GM12878 (cell line): ENCODE results near the gene HMGB4. TPM values are rescaled to one million over a fixed set of nuclear protein-coding genes. Genes with fewer than 3 reads are reported as not detected.

Source experiments
- ATAC-seq: fragments of 200-7000 bp; cut with Tn5 transposase; 3 replicates; pipeline ENCODE4 v1.9.1; 2020; ENCODE audit warnings: mild to moderate bottlenecking, moderate library complexity
- BruUV-seq: library from RNA; stranded (reverse); fragments of 400-500 nt; replicated peaks from 2 replicates; lab custom pipeline; 2021; lab: Mats Ljungman, UMichigan
- CTCF ChIA-PET: fragments of 300-600 bp; sonication (Branson Sonifier 250); formaldehyde crosslinking; extraction: SDS; loops from one replicate; lab custom pipeline; 2021; ENCODE audit warnings: inconsistent platforms; lab: Yijun Ruan, JAX
- POLR2A ChIA-PET: fragments of 350-600 bp; formaldehyde crosslinking; extraction: SDS; loops from one replicate; lab custom pipeline; 2021; ENCODE audit warnings: inconsistent platforms; lab: Charles Lee
- RAD21 ChIA-PET: fragments of 300-600 bp; sonication (Branson Sonifier 250); formaldehyde crosslinking; loops from one replicate; lab custom pipeline; 2023; ENCODE audit warnings: antibody characterized with exemption; ENCODE audit not compliant: unreplicated experiment; lab: Charles Lee
- SMC1A ChIA-PET: fragments of 300-600 bp; sonication (Branson Sonifier 250); formaldehyde crosslinking; loops from one replicate; lab custom pipeline; 2023; ENCODE audit not compliant: unreplicated experiment, uncharacterized antibody; lab: Charles Lee
- DNase-seq: peaks from one replicate; pipeline ENCODE4 v3.0.0-alpha.2; 2011; ENCODE audit warnings: low read depth, low spot score
- FAIRE-seq: peaks from 3 replicates; lab custom pipeline; 2011; peaks lifted over from hg19 to GRCh38; lab: Jason Lieb, UNC
- H2AFZ ChIP-seq: 2 replicates; pipeline ENCODE4 v1.6.0; 2011; ENCODE audit warnings: low read depth, low read length, control low read depth; ENCODE audit not compliant: control insufficient read depth
- H3K27ac ChIP-seq: 2 replicates; pipeline ENCODE4 v1.5.1; 2011; ENCODE audit warnings: control low read depth; ENCODE audit not compliant: control insufficient read depth, insufficient read depth
- H3K27me3 ChIP-seq, 2 experiments: replicated peaks in 1 of 2; 2 replicates each; pipeline versions ENCODE4 v1.6.0 to v1.6.1; 2011; ENCODE audit warnings: low read length in 1 of 2; ENCODE audit not compliant: control insufficient read depth in 2 of 2, insufficient read depth in 2 of 2
- H3K36me3 ChIP-seq, 2 experiments: 2 replicates each; pipeline ENCODE4 v1.5.1; 2011; ENCODE audit warnings: low read length in 1 of 2; ENCODE audit not compliant: control insufficient read depth in 2 of 2, insufficient read depth in 2 of 2
- H3K4me1 ChIP-seq: 2 replicates; pipeline ENCODE4 v1.6.1; 2011; ENCODE audit warnings: mild to moderate bottlenecking, low read length, moderate library complexity, mixed read lengths; ENCODE audit not compliant: control insufficient read depth, insufficient read depth
- H3K4me2 ChIP-seq: 2 replicates; pipeline ENCODE4 v1.6.0; 2011; ENCODE audit warnings: control low read depth; ENCODE audit not compliant: control insufficient read depth, insufficient read depth
- H3K4me3 ChIP-seq: fragments of 200-600 bp; sonication (generic); 2 replicates; pipeline ENCODE4 v1.5.1; 2016
- H3K79me2 ChIP-seq: 2 replicates; pipeline ENCODE4 v1.6.0; 2011; ENCODE audit warnings: low read length; ENCODE audit not compliant: control insufficient read depth, insufficient read depth
- H3K9ac ChIP-seq: 2 replicates; pipeline ENCODE4 v1.8.0; 2011; ENCODE audit warnings: low read length, control low read depth, mixed read lengths; ENCODE audit not compliant: control insufficient read depth, insufficient read depth
- H3K9me3 ChIP-seq: replicated peaks from 3 replicates; pipeline ENCODE4 v1.5.1; 2011; ENCODE audit warnings: mild to moderate bottlenecking, low read length; ENCODE audit not compliant: control insufficient read depth, insufficient read depth
- H4K20me1 ChIP-seq: 2 replicates; pipeline ENCODE4 v1.6.0; 2011; ENCODE audit not compliant: control insufficient read depth, insufficient read depth
- NR2C2 ChIP-seq: IDR thresholded peaks from 2 replicates; pipeline ENCODE4 v1.6.1; 2011; ENCODE audit warnings: borderline replicate concordance, low read depth; ENCODE audit not compliant: control insufficient read depth, insufficient read length
- ZBTB11 ChIP-seq: fragments of 450-650 bp; formaldehyde crosslinking; IDR thresholded peaks from 2 replicates; pipeline ENCODE4 v1.5.0; 2022; ENCODE audit warnings: mild to moderate bottlenecking, missing genetic modification characterization
- ZNF24 ChIP-seq: fragments of 450-650 bp; IDR thresholded peaks from 2 replicates; pipeline ENCODE4 v1.6.1; 2017; ENCODE audit warnings: antibody characterized with exemption, mild to moderate bottlenecking
- WGBS: methylation state at CpG from one replicate; pipeline ENCODE4 v1.1.6; 2016; ENCODE audit warnings: low lambda C conversion rate; ENCODE audit not compliant: insufficient replicate concordance, insufficient coverage; ENCODE audit errors: missing lambda C conversion rate; 5-methylcytosine and 5-hydroxymethylcytosine counted together
- in situ Hi-C: fragments of 300-500 bp; cut with MboI; formaldehyde crosslinking; loops from 9 replicates; pipeline ENCODE4 v1.14.3; 2018; ENCODE audit warnings: mixed read lengths
- intact Hi-C: fragments of 100-400 bp; cut with micrococcal nuclease; formaldehyde crosslinking; loops from one replicate; pipeline ENCODE4 v1.14.2; 2022; ENCODE audit not compliant: unreplicated experiment
- polyA plus RNA-seq, 11 experiments: library from polyadenylated mRNA; depleted of rRNA in 4 of 11; unstranded in 6 of 11; stranded (reverse) in 5 of 11; fragments of >200 nt; fragmentation: Nextera tagmentation in 4 of 11; fragmentation: Illumina TruSeq in 1 of 11; extraction: Ambion mirVana in 4 of 11; extraction: Trizol in 1 of 11; gene quantifications; 1 replicate in 1 of 11; 2 replicates in 10 of 11; pipeline versions ENCODE4 v1.2.1 to v1.2.3, GENCODE V29; 2011 to 2016; ENCODE audit warnings: inconsistent platforms in 2 of 11, missing spikeins in 2 of 11, low read depth in 1 of 11
- total RNA-seq, 4 experiments: library from RNA; depleted of rRNA in 3 of 4; stranded (reverse); fragments of >200 nt in 3 of 4; fragmentation: Illumina TruSeq in 1 of 4; extraction: Trizol in 1 of 4; gene quantifications; 2 replicates each; pipeline versions ENCODE4 v1.2.1 to v1.2.3, GENCODE V29; 2013 to 2021
- TF ChIP-seq, protein P1 (sequence below): fragments of 150-350 bp; IDR thresholded peaks from 2 replicates; pipeline ENCODE4 v1.6.1; 2014; ENCODE audit warnings: mild to moderate bottlenecking, low read depth, low read length

Gene HMGB4
- total and polyA plus RNA-seq, 10 of the 15 experiments (the other 5 are each of a cell fraction or from before 2014, with no cell fraction given), result not detected

- WGBS, result 29% methylated on average over 6 of the region's 6 CpGs
- H3K27ac ChIP-seq, result no peak overlapping the region
- no peaks in the 10 kb centered on the region for H3K36me3 ChIP-seq
- RAD21 ChIA-PET, result no interaction called here
- H3K9me3 ChIP-seq, result no peaks in the 10 kb centered on the region
- POLR2A ChIA-PET, result interaction anchor here (0.6 kb wide), 1 partner anchor 155 kb away, joined by 5 read pairs; no protein-coding TSS in a partner anchor
- TF ChIP-seq NR2C2, result no peak
- no peak for TF ChIP-seq ZBTB11 (CRISPR knock-in tag)
- TF ChIP-seq, protein P1, sequence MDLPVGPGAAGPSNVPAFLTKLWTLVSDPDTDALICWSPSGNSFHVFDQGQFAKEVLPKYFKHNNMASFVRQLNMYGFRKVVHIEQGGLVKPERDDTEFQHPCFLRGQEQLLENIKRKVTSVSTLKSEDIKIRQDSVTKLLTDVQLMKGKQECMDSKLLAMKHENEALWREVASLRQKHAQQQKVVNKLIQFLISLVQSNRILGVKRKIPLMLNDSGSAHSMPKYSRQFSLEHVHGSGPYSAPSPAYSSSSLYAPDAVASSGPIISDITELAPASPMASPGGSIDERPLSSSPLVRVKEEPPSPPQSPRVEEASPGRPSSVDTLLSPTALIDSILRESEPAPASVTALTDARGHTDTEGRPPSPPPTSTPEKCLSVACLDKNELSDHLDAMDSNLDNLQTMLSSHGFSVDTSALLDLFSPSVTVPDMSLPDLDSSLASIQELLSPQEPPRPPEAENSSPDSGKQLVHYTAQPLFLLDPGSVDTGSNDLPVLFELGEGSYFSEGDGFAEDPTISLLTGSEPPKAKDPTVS, result no peak
- TF ChIP-seq ZNF24, result no peak
- no peaks in the 10 kb centered on the region for H3K79me2 ChIP-seq
- H4K20me1 ChIP-seq, result no peaks in the 10 kb centered on the region
- no peak overlapping the region for H3K9ac ChIP-seq
- no peak overlapping the region for H3K4me2 ChIP-seq
- no peaks in the 10 kb centered on the region; a peak in 2 of 4 replicates for H3K27me3 ChIP-seq
- no TSS peak for BruUV-seq
- ATAC-seq, result no peak
- CTCF ChIA-PET, result no interaction called here
- no peak for FAIRE-seq
- SMC1A ChIA-PET, result no interaction called here
- intact Hi-C loops, result no loop called here
- in situ Hi-C loops, result no loop called here
- no peak for DNase-seq
- no peak overlapping the region for H3K4me3 ChIP-seq
- no peaks in the 10 kb centered on the region for H3K4me1 ChIP-seq
- no peak overlapping the region for H2AFZ ChIP-seq
Observed at GRCh38 chr1:33824321-33824720, 39.6 kb upstream of the HMGB4 start.
